ENCODE data around the gene C6orf47. TPM values are rescaled to one million over a fixed set of nuclear protein-coding genes. Genes with fewer than 3 reads are reported as not detected.

The C6orf47 gene
- total RNA-seq, 3 donors from 2014 or later (not counting 1 experiment from before 2014, with no cell fraction given), result 25.9 to 29.9 (median 27.4) TPM

GRCh38 chr6:31659649-31660380, 763 bp downstream of the C6orf47 start:
- TF ChIP-seq CTCF (IDR thresholded peaks at IDR 0.05), result no peak
- Mint-ChIP-seq H3K27me3 (ENCODE audit: low read depth in 2 of 2) (no peaks in the 10 kb centered on the region), H3K4me1 (peaks cover 53 to 75% of the 10 kb centered on the region in 2 donors), H3K36me3 (no peaks in the 10 kb centered on the region), H3K27ac (peak overlapping the region; percentile 83 to 89), H3K9me3 (no peaks in the 10 kb centered on the region), H3K4me3 (peak overlapping the region; percentile 90)
- ATAC-seq (peak; percentile 9 to 55 (median 24)), DNase-seq (peak in 1 of 2 donors; percentile 58)
- H3K36me3 ChIP-seq (ENCODE audit: control insufficient read depth, insufficient read depth, low read length), result peaks cover 21% of the 10 kb centered on the region
- intact Hi-C loops (cut with micrococcal nuclease), result loop anchor here (1.0 to 10.0 kb wide), 3 partner anchors 8 to 515 kb away; partner anchors contain the start of genes AGPAT1, BAG6 and RNF5
- no peaks in the 10 kb centered on the region for H3K9me3 ChIP-seq (ENCODE audit: control insufficient read depth, insufficient read depth, low read length)
- 32% methylated on average over 13 of the region's 13 CpGs for WGBS (ENCODE audit: insufficient coverage)
- peak overlapping the region; percentile 79 for H3K27ac ChIP-seq (ENCODE audit: low read length)
- H3K4me1 ChIP-seq (ENCODE audit: control insufficient read depth, insufficient read depth, low read length), result peaks cover 69% of the 10 kb centered on the region
- no peaks in the 10 kb centered on the region for H3K27me3 ChIP-seq (ENCODE audit: control insufficient read depth, insufficient read depth, low read length)
- peak overlapping the region; percentile 88 for H3K4me3 ChIP-seq (ENCODE audit: low read length)

DNA sequence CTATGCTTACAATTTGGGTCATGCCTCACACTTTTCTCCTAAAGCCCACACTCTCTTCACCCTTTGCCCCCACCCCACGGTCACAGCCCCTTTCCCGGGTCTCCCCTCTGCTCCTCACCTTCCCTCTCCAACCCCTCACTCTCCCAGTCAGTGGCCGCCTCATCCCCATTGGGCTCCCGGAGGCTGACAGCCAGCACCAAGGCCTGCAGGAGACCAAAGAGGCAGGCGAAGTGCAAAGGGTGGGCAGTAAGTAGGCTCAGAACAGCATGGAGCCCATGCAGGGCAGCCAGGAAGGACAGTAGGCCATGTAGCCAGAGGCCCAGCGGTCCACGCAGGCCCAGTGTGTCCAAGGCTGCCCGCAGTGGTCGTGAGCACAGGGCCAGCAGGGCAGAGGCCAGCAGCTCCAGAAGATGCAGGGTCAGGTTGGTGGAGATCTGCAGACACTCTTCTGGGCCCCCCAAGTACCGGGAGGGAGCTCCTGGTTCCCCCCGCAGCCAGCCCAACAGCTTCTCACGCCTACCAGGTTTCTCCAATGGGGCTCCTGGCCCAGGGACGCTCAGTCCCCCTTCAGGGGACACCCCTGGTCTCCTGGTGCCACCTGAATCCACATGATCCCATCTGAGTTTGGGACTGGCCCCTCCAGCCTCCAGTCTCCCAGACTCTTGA, 1.5 kb downstream of the C6orf47 start:
- WGBS (ENCODE audit: insufficient coverage), result 92% methylated on average over 13 of the region's 13 CpGs
- no peak for DNase-seq

DNA sequence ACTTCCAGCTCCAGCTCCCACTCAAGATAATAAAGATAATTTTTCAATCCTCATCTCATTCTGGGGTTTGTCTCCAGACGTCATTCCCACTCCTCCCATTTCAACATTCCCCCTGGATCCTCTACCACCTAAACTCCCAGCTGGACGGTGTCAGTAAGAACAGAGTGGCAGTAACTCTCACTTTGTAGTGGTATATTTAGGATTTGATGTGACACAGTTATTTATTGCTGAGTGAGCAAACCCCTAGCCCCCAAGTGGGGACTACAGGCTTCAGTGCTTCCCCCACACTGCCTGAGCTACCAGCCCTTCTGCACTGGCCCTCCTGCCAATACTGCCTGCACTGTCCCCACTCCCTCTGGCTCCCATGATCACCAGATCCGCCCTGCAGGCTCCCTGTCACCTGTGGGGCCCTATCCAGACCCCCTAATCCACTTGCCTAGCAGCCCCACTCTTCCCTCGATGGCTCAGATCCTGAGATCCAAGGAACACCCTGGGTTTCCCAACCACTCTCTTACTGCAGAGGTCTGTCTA, 2.4 kb downstream of the C6orf47 start:
- intact Hi-C loops (cut with micrococcal nuclease), result no loop called here
- no peaks in the 10 kb centered on the region for H3K27me3 Mint-ChIP-seq (ENCODE audit: low read depth in 2 of 2)

More for the DNA sequence above, 1.5 kb downstream of the C6orf47 start:
- no peak for ATAC-seq
- Mint-ChIP-seq H3K27ac (peak overlapping the region; percentile 83 to 89), H3K36me3 (no peaks in the 10 kb centered on the region), H3K9me3 (no peaks in the 10 kb centered on the region), H3K27me3 (ENCODE audit: low read depth in 2 of 2) (no peaks in the 10 kb centered on the region), H3K4me1 (peaks cover 46 to 68% of the 10 kb centered on the region in 2 donors), H3K4me3 (peak overlapping the region; percentile 90)
- H3K36me3 ChIP-seq (ENCODE audit: control insufficient read depth, insufficient read depth, low read length), result peaks cover 21% of the 10 kb centered on the region
- H3K4me3 ChIP-seq (ENCODE audit: low read length), result peak overlapping the region; percentile 88
- intact Hi-C loops (cut with micrococcal nuclease), result no loop called here
- TF ChIP-seq CTCF (IDR thresholded peaks at IDR 0.05), result no peak
- peak overlapping the region; percentile 79 for H3K27ac ChIP-seq (ENCODE audit: low read length)
- H3K9me3 ChIP-seq (ENCODE audit: control insufficient read depth, insufficient read depth, low read length), result no peaks in the 10 kb centered on the region
- no peaks in the 10 kb centered on the region for H3K27me3 ChIP-seq (ENCODE audit: control insufficient read depth, insufficient read depth, low read length)
- H3K4me1 ChIP-seq (ENCODE audit: control insufficient read depth, insufficient read depth, low read length), result peaks cover 63% of the 10 kb centered on the region

More for the DNA sequence above, 2.4 kb downstream of the C6orf47 start:
- Histone ChIP-seq H3K4me1 (ENCODE audit: control insufficient read depth, insufficient read depth, low read length) (peaks cover 63% of the 10 kb centered on the region), H3K36me3 (ENCODE audit: control insufficient read depth, insufficient read depth, low read length) (peaks cover 18% of the 10 kb centered on the region), H3K4me3 (ENCODE audit: low read length) (no peak overlapping the region), H3K27ac (ENCODE audit: low read length) (no peak overlapping the region), H3K27me3 (ENCODE audit: control insufficient read depth, insufficient read depth, low read length) (no peaks in the 10 kb centered on the region), H3K9me3 (ENCODE audit: control insufficient read depth, insufficient read depth, low read length) (no peaks in the 10 kb centered on the region)
- peak overlapping the region; percentile 65 for H3K4me3 Mint-ChIP-seq
- H3K4me1 Mint-ChIP-seq, result peaks cover 37 to 60% of the 10 kb centered on the region in 2 donors
- TF ChIP-seq CTCF (IDR thresholded peaks at IDR 0.05), result no peak
- no peaks in the 10 kb centered on the region for H3K36me3 Mint-ChIP-seq
- ATAC-seq, result no peak
- peak overlapping the region; percentile 83 to 89 for H3K27ac Mint-ChIP-seq
- no peaks in the 10 kb centered on the region for H3K9me3 Mint-ChIP-seq
- WGBS (ENCODE audit: insufficient coverage), result 77% methylated on average over 3 of the region's 4 CpGs
- DNase-seq, result no peak
